Kidney tubule cell (primary cell): ENCODE results near the gene DGKK.
"Not testable (repeated sequence)": the region's sequence is repeated elsewhere in the genome, so short reads cannot be mapped to it uniquely, and the experiment has no call there.

Experiments used
- DNase-seq: peaks from one replicate; pipeline ENCODE4 v3.0.0-alpha.2; 2018; ENCODE audit warnings: low spot score

The DGKK gene

DNA sequence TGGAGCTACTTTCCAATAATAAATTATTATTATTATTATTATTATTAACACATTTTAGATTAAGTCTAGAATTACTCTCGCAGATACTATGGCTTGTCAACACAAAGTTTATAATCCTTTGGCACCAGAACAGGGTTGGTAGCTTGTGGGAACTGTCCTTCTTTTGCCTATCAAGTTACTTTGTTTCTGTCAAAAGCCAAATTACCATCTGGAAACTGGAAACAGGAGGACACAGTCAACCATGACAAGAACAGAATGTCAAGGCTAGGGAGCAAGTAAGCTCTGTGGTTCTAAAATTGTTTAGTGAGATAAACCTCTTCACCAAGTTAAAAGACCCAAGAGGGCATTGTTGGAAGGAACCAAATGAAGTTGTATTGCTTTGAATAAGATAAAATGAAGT, 42.5 kb downstream of the DGKK start:
- no peak for DNase-seq

DNA sequence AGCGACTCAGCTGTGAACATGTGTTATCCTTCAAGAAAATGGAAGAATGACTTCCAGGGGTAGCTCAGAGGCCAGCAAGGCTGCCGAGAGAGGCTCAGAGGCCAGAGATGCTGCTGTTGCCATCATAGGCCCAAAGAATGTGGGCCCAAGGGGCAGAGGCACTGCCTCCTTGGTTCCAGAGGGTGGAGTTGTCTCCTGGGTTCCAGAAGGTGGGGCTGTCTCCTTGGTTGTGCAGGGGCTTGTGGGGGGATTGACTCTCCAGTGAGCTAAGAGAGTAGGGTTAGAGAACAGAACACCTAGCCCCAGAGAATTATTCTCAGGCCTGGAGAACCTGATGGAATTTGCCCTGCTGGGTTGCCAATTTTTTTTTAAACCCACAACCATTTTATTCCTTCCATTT, 62.6 kb downstream of the DGKK start:
- no peak for DNase-seq

DNA sequence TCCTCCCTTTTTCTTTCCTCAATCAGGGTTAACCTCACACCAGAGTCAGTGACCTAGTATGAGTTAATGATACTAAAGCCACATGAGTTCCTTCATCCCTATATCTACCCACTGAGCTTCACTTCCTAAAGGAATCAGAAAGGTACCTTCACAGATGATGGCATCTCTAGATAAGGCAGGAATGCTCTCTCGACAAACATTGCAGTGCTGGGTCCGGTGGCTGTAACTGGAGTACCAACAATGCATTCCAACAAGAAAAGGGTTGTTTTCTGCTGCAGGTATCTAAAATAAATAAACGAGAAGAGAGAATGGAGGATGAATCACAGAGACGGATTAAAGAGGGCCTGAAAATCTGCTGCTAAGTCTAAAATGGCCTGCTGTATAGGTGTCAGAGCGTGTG, 66.7 kb downstream of the DGKK start:
- DNase-seq: no peak

DNA sequence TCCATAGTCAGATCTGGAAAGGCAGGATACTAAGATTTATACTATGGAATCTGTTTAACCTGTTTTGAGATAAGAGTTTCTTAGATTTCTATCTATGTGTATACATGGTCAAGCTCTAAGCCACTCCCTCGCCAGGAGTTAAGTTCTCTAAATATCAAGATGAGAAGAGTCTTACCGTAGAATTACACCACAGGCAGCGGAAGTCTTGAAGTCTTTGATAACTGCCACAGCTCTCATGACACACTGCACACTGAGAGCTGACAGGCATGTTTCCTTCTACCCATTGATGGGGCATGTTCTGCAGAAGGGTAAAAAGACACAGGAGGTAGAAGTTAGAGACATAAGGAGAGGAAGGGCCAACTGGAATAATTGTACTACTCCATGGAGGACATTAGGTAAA, 67.7 kb downstream of the DGKK start:
- no peak for DNase-seq

DNA sequence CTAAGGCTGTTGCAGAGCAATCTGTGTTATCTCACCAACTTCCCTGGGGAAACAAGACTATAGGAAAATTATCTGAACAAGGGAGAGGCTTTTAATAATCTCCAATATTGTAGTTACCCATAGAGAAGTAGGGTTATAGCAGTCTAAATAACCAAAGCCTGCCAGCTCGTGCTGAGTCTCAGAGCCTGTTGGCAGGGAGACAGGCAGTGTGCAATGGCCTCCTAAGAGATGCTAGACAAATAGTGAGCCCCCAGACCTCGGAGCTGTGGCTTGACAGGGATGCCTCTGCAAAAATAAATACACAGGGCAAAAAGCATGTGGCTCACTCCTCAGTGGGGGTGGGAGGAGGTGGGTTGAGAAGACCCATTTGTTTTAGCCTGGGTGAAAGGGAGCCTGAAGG, 76.7 kb downstream of the DGKK start:
- DNase-seq: no peak

DNA sequence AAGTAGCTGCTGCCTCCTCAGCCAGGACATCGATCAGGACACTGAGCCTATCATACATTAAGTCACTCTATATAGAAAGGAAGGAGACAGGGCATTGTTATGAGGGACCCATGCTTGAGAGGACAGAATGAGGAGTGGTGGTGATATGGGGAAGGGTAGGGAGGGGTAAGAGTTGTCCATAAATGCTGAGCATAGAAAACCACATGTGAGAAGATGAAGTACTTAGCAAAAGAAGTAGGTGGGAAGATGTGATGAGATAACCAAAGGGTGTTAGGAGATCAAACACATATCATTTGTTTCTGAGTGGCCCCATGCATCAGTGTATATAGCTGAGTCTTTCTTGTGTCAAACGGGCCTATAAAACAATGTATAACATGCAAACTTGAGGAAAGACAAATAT, 84.1 kb downstream of the DGKK start:
- DNase-seq: no peak

DNA sequence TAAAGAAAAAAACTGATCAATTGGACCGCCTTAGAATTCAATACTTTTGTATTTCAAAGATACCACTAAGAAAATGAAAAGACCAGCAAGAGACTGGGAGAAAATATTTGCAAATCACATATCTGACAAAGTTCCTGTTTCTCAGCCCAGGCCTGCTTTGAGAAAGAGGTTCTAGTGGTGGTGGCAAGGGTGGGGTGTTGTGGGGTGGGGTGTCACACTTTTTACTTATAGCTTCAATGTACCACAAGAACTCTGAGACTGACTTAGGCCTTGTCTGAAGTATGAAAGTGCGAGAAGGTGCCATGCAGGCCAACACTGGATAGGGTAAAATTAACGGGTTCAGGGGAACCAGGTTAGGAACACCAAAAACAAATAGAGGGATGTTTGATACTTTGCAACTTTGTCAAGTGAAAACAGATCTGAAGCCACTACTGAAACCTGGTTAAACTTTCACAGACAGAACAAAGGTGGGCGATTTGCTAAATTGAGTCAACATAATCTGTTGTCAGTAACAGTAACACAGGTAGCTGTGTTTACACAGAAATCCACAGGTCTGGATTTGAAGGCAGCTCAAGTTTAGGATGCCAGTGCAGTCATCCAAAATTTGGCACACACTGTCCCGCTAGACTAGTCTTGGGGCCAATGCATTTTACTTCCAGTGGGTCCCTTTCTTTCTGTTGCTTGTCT, 88.8 kb downstream of the DGKK start:
- no peak for DNase-seq

DNA sequence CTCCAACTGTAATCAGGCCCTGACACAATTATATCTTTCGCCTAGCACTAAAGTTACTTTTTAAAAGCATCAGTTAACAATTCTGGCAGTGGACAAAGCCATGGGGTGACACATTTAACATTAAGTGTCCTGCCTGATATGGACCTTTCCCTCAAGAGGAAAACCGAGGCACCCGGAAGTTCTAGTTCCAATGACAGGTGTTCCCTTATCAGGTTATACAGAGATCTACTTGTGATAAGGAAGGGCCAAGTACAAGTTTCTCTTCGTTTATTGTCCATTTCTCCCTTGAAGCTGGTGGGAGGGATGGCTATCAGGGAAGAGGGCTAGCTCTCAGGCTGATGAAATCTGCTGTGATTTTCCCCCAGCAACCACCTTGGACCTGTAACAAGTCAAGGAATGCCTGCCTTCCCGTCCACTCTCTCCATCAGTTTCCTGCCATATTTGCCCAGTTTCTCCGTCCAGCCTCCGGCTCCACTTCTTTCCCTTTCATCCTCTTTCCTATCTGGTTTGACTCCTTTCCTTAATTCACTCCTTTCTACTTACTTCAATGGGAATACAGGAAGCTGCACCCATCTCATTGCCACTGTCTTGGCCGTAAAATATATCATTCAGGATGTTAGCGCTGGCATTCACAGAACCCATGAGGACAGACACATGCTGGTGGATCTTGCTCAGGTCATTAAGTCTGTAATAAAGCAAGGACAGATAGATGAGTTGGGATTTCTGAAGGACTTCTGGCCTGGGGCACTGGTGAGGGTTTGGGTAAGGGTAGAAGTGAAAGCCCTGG, 95.0 kb downstream of the DGKK start:
- DNase-seq: no peak

DNA sequence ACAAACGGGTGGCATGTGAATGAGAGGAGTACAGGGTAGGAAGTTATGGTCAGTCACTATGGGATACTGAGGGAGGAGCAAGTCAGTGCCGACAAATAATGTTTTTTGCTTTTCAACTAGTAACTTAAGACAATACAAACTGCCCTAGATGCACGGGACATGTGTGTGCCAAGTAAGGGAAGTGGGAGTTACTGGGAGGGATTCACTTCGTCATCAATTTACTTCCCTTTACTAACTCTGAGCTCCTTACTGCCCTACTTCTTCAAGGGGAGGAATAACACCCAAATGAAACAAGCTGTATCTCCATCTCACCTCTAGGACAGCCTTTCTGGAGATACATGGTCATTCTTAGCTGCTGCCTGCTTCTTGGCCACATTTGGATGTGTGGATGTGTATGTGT, 97.7 kb downstream of the DGKK start:
- no peak for DNase-seq

DNA sequence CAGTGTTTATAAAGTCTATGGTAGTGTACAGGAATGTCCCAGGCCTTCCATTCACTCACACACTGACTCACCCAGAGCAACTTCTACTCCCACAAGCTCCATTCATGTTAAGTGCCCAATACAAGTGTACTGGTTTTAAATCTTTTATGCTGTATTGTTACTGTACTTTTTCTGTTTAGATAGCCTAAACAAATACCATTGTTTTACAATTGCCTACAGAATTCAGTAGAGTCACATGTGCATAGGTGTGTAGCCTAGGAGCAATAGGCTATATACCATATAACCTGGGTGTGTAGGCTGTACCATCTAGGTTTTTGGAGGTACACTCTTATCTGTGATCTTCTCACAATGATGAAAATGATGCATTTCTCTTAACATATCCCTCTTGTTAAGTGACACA, 126.7 kb downstream of the DGKK start:
- no peak for DNase-seq

DNA sequence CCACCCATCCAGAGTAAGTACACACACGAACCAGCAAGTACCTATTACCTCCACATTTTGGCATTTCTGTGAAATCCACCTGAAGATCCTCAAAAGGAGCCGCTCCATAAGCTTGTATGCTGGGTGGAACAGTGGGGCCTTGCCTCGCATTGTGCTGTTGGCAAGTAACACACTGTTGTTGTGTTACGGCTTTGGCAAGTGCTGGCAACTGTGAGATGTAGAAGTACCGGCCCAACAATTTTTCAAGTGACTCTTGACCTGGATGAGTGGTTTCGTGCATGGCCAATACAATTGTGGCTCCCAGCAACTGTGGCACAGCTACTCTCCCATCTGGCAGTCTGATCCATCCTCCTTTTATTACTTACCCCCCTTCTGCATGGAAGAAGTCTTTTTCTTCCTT, 137.3 kb downstream of the DGKK start:
- no peak for DNase-seq

DNA sequence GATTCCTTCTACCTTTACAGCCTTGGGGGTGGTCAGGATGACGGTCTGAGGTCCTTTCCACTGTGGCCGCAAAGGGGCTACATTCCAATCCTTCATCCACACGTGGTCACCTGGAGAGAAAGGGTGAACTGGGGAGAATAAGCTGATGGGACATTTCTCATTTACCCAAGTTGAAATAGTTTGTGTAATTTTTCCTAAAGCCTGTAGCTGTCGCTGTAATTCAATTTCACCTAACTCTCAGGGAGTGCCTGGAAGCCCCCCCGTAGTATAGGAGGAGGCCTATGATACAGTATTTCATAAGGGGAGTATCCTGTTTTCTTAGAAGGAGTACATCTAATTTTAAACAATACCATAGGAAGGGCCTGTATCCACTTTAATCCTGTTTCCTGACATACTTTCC, 138.0 kb downstream of the DGKK start:
- not testable (repeated sequence) for DNase-seq

DNA sequence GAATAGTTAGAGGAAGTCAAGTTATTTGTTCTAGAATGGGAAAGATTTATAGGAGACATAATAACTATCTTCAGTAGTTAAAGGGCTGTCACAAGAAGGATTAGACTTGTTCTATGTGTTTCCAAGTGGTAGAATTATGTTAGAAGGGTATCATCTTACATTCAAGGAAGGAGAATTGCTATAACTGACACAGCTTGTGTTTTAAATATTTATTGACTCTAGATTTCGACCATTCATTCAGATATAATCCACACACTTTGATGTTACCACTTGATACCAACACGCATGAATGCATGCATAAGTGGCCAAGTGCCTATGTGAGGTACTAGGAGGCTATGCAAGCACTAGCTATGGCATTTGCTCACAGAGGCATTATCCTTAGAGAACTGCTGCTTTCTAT, 143.4 kb downstream of the DGKK start:
- no peak for DNase-seq
